ENCODE measurements around the gene ITIH1.

ITIH1 gene

DNA sequence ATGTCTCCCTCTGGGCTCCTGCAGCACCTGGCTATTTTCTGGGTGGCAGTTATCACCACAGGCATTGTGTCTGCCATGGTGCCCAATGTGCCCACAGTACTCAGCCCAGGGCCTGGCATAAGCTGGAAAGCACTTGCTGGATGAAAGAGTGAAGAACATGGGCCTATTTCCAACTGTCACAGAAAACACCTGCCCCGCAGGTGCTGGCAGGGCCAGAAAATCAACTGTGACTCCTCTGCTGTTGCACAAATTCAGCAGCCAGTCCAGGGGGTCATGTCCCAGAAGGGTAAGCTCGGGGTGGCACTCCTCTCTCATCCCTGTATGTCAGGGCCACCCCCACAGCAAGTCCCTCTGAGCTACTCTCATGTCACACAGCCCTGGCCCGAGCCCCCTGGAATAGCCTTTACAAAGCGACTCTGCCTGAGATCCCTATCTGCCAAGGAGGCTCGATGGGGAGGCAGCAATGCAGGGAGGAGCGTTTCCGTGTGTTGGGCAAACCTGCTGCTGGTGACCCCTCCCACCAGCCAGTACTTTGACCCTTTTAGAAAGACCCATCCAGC is 34.1 kb downstream of the ITIH1 start:
- no peak for DNase-seq (ENCODE audit: low read depth, low spot score)

DNA sequence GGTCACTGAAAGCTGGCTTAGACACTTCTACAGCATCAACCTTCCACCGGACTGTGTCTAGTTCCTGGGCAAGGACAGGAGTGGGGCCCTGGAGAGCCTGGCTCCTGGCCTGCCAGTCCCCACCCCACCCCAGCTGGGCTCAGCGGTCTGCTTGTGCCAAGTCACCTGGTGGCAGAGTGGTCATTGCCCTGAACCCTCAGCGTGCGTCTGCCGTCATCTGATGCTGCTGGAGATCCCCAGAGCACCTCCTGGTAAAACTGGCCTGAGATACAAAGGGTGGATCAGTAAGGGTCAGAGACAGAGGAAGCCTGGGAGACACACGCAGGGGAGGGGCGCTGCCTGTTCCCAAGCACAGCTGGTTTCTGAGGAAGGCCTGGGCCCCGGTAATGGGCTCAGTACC is 36.4 kb downstream of the ITIH1 start:
- DNase-seq (ENCODE audit: low read depth, low spot score) = no peak

DNA sequence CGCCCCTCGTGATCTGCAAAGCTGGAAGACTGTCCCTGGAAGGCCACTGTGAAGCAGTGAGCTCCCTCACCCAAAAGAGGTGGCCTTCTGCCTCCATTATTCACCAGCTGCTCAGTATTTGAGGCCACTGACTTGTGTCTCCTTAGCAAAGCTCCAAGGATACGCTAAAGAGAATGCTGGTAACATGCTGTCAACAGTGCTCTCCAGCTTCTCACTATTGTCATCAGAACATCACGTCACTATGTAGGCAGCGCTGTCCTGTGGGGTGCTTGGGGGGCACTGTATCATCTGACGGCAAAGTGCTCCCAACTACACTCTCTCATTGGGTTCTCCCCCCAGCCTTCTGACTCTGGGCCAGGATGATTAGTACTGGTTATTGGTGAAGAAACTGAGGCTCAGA is 38.8 kb downstream of the ITIH1 start:
- DNase-seq (ENCODE audit: low read depth, low spot score) = no peak

DNA sequence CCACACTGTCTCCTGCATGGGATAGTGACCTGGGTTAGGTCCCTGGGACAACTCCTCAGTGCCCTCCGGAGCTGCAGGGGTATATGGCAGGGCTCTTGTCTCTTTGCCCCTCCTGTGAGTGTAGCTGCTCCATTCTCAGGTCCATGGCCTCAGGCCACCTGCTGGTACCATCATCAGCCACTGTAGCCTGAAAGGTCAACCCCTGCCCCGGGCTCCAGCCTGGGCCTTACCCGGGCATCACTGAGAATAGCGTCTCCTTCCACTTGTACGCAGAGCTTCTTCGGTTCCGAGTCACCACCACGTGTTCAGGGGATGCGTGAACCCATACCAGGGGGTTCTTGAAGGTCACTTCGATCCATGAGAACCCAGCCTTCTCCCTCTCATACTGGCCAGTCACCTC is 39.3 kb downstream of the ITIH1 start:
- DNase-seq (ENCODE audit: low read depth, low spot score) = no peak

DNA sequence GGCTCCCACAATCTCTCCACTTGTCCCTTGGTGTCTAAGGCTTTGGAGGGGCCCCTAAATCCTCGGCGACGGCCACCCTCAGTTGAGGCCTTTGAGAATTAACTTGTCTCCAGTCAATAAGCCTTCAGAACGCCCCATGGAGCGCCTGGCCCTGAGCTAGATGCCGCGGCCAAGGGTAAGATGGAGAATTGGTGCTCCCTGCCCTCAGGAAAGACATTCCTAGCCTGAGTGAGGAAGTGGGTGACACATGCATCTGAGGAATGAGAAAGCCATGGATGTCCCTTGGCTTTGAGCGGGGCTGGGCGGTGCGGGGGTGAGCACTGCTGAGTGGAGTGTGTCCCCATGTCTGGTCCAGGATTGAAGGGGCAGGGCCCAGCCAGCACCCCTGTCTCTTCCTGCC is 39.8 kb downstream of the ITIH1 start:
- no peak for DNase-seq (ENCODE audit: low read depth, low spot score)

DNA sequence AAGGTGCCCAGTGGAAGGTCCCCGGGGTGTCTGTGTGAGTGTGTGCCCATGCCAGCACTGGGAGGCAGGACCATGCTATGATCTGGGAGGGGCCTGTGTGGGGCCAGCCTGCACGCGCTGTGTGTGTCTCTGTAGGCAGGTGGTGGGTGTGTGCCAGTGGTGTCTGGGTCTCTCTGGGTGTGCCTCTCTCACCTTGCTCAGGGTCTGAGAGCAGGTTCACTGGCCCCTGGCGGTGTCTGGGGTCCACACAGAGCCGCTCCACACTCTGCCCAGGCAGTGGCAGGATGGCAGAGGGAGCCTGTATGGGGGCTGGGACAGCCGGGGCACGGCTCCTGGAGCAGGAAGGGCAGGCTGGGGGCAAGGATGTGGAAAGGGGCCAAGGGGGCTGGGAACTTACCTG is 40.5 kb downstream of the ITIH1 start:
- DNase-seq (ENCODE audit: low read depth, low spot score) = no peak

DNA sequence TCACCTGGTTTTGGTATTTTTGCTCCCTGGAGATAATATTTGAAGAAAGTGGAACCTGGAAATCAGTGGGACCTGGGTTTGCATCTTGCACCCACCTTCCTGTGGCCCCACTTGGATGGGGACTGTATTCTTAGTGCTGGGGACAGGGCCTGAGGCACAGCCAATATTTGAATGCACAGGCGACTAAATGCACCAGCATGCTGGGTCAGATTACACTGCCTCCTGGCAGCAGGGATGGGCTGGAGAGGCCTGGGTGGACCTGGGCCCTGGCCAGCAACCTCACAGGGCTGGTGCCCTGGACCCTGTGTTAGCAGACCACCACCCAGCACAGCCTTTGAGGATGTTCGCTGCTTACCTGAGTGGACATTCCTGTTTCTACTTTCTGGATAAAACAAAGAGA is 42.5 kb downstream of the ITIH1 start:
- no peak for DNase-seq (ENCODE audit: low read depth, low spot score)

DNA sequence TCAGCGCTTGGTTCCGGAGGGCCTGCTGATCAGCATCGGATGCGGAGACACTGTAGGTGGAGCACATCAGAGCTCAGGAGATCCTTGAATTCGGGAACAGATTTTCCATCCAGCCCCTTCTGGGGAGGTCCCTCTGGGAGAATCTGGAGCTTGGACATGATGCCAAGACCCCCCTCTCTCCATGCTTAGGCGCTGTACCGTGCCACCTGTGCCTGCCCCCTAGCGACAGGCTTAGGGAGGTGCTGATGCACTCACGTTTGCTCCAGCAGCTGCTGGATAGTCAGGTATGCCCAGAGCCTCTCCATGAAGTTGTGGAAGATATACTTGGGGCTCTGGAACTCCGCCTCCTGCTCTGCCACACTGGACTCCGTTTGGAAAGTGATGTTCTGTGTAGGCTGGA is 43.3 kb downstream of the ITIH1 start:
- DNase-seq (ENCODE audit: low read depth, low spot score) = no peak

DNA sequence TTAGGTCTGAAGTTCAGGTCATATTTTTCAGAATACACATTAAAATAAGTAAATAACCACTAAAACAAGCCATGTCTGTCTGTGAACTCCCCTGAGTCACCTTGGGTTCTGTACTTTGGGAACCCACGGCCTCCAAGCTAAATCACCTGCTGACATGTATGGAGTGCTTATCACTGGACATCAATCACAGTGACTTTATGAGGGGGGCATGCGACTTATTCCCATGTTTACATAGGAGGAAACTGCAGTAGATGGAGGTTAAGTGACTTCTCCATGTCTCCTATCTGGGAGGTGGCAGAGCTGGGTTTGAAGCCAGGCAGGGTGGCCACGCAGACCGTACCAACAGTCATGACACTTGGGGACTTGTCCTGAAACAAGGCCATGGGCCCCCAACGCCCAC is 45.0 kb downstream of the ITIH1 start:
- no peak for DNase-seq (ENCODE audit: low read depth, low spot score)

DNA sequence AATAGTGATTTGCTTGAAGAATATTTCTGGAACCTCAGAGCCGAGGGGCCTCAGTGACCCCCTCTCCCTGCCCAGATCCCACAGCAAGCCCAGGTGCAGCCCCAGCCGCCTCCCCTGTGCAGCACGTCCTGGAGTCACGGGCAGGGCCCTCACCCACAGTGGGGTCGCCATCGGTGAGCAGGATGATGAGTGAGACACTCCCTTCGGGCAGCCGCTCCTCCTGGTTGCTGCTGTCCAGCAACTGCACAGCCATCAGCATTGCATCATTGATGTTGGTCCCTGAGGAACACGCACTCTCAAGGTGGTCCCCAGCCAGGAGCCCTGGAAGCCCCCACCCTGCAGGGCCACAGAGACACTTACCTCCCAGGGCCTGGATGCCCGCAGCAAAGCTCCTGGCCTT is 46.6 kb downstream of the ITIH1 start:
- no peak for DNase-seq (ENCODE audit: low read depth, low spot score)

DNA sequence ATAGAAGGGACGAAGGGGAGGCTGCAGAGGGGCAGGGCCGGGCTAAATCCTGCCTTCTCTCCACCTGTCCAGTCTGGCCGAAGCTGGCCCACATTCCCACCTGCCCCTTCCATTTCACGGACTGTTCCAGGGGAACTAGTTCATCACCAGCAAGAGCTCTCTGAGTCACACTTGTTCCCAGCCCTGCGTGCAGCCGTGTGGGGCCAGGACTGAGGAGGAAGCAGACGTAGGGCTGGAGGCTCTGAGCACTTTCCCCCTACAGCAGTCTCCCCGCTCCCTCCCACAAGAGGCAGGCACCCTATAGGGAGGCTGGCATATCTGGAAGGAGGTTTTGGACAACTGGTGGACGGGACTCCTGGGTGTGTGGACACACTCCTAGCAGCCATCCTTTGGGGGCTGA is 50.0 kb downstream of the ITIH1 start:
- no peak for DNase-seq (ENCODE audit: low read depth, low spot score)

DNA sequence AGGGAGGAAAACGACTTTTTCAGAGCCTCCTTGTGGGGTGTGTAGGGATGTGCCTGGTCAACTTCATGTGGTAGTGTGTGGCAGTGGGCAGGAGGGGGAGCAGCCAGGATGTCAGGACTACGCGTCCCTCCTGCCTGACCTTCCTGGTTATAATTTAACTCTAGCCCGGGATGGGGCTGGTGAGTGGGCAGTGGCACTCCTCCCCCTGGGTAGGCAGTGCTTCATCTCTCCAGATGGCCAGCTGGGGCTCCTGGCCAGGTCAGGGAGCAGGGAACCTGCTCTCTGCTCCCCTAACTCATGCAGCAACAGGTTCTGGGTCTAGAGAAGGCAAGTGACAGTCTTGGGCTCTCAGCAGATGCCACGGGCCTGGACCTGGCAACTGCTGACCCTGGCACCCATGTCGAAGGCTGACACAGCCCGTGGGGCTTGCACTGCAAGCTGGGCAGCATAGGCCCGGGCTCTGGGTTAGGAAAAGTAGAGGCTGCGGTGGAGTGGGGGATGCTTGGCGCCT is 50.5 kb downstream of the ITIH1 start:
- DNase-seq (ENCODE audit: low read depth, low spot score) = no peak

DNA sequence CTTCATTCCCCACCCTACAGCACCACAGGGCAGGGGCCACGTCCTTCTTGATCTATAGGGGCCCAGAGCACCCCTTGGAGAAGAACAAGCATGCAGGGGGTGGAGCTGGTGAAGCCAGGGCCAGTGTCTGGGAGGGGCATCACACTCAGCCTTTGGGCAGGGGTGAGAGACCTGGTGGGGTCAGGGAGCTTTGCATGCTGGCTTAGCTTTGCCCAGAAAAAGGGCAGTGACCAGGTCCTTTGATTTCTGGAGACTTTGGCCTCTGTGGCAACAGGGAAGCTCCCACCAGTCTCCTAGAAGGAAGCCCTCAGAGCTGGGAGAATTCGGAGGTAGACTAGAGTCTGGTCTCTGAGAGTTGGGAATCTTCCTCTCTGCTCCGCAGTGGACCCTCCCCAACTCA is 52.1 kb downstream of the ITIH1 start:
- no peak for DNase-seq (ENCODE audit: low read depth, low spot score)

DNA sequence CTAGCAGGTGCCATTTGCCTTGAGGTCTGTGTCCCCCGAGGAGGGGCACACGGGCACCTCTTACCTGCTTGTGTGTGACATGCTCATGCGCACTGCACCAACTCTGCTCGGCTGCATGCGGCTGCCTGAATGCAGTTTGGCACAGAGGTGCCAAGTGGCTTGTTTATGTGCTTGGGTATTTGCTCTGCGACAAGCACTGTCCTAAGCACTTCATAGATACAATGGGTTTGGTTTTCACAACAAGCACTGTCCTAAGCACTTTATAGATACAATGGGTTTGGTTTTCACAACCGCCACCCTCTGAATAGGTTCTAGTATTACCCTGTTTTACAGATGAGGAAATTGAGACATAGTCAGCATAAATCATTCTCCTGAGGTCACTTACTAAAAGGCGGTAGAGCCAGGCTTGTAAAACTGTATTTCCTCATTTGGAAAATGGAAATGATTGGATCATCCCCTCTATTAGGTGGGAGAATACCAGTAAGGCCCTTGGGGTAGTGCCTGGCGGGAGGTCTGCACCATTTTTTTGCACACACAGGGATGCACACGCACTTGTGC is 52.6 kb downstream of the ITIH1 start:
- DNase-seq (ENCODE audit: low read depth, low spot score) = no peak

DNA sequence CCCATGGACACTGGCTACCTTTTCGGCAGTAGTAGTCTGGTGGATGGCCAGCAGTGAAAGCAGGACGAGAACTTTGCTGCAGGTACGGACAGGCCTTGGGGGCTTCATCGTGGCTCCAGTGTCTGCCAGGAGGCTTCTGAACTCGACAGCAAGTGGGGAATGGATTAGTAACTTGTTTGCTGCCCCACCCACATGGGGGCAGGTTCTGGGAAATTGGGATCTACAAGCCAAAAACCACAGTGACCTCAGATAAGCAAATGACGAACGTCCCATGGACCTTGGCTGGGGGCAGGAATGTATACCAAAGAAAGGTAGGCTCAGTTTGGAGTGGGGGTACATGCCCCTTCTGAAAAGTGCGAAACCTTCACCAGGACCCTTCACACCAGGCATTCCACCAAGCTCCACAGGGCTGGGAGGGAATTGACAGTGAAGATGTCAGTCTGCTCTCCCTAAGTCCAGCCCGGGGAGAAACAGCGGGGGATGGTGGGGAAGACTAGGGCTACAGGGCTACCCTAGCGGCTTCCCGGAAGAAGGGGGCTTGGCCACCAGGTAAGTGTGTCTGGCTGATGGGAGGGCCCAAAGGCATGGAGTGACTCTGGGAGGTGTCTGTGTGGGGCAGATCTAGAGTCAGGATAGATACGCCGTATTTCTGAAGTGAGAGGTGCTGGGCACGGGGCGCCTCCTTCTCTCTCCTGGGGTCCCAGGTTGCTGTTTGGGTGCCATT is 53.3 kb downstream of the ITIH1 start, which contains the start of gene ITIH4:
Gene ITIH4, minus strand, starts transcription at position 138 of the 724 bp plus-strand sequence. Its CDS starts 30 bp downstream, at position 108.
- DNase-seq (ENCODE audit: low read depth, low spot score) = no peak

DNA sequence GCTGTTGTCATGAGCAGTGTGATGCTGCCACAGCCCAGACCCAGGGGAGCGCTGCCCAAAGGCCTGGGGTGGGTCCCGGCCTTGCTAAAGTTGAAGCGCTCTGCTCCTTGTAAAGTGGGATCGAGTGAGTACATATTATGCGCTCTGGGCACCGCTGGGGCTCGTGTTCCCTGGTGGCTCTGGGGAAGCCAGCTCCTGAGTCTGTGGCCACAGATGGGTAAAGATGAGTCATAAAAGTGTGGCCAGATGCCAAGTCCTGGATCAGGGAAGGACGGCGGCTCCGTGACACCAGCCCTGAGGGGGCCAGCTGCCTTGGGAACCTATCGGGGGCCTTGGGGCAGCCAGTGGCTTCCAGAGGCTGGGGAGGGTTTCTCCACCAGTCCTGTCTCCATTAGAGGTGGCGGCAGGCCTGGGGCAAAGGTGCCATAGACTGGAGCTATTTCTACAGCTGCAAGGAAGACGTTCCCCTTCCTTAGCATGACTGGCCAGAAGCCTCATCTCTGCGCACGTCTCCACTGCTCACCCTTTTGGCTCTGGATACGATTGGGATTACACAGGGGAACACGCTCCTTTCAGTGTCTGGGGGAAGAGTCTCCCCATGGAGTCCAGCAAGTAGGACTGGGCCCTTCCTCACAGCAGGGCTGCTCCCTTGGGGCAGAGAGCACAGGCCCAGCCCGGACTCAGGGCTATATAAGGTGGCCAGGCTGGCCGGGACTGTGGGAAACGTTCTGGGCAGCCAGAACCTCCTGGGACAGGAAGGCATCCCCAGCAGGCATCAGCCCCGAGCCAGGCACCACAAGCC is 54.3 kb downstream of the ITIH1 start:
- no peak for DNase-seq (ENCODE audit: low read depth, low spot score)

DNA sequence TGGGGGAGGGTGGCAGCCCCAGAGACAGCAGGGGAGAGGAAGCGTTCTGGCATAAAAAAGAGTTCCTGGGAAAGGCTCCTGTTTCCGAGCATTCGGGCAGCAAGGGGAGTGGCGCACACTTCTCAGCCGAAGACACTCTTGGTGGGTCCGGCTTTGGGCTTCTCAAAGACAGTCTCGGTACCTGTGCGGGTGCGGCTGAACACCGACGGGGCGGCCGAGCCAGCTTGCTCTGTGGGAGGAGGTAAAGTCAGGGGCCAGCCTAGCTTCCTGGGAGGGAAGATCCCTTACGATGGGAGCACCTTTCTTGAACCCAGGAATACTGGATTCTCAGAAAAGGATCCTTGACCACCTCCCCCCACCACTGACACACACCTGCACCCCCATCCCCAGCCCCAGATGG is 55.8 kb downstream of the ITIH1 start:
- no peak for DNase-seq (ENCODE audit: low read depth, low spot score)

DNA sequence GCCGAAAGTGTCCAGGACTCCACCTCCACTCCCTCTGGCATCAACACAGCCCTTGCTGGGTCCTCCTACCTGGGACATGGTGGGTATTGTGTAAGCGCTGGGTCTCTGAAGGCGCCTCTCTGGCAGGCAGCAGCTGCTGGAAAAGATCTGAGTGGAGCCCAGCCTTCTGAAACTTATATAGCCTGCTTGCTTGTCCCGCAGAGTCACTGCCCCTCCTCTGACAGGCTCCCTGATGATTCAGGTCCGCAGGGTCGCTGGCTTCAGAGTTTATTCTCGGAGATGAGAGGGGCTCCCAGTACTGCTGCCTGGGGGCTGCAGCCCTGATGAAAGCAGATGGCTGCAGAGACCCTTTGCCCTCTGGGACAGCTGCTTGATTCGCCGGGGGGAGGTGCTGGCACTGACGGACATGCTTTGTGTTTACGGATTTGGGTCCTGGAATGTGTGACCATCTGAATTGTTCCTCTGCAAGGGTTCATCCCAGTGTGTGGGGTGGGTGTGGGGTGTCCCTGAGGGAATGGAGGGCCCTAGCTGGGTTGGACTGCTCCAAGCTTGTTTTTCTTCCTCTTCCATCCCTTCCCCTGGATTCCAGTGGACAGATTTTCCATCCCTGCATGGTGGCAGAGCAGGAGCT is 57.6 kb downstream of the ITIH1 start, which contains the start of gene MUSTN1:
Gene MUSTN1, minus strand, starts transcription at position 149 of the 631 bp plus-strand sequence. Its CDS starts 71 bp downstream, at position 78.
- no peak for DNase-seq (ENCODE audit: low read depth, low spot score)

DNA sequence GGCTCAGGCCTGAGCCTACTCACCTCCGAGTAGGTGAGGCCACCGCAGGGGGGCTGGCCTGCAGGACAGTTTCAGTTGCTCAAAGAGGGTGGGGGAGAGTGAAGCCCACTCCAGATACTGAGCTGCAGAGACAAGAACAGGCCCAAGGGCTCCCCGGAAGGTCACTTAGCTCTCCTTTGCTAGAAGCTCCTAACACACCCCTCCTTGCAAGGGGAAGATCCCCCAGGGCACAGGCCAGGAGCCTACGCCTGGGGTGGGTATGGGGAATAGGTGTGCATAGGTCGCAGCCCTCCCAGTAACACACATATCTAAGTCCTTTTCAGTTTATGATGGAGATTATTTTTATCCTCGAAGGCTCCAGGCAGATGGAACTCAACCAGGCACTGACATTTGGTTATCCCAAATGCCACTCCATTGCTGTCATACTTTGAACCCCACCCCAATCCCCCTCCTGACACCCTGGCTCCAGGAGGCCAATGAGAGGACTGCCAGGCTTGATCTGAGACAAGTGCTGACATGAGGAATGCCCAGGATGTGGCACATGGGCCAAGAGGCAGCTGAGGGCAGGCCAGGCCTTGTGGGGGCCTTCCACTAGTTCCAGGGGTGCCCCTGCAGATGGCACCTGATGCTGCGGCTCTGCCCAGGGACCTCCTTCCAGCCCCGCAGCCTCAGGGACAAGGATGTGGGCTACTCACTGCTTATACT is 58.5 kb downstream of the ITIH1 start:
- DNase-seq (ENCODE audit: low read depth, low spot score) = no peak

DNA sequence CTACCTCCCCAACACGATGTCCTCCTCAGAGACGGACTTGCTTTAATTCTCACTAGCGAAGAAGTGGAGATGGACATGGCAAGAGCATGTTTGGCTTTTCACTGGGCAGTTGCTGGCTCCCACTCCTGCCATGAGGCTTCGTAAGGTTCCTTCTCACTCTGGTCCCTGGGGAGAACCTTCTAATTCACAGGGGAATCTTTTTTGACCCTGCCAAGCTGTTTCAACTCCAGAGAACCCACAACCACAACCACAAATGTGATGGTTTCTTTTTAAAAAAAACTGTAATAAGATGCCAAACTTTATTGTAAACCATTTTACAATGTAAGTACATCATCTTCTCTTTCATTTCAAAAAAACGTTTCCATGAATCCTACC is 59.1 kb downstream of the ITIH1 start:
- no peak for DNase-seq (ENCODE audit: low read depth, low spot score)

DNA sequence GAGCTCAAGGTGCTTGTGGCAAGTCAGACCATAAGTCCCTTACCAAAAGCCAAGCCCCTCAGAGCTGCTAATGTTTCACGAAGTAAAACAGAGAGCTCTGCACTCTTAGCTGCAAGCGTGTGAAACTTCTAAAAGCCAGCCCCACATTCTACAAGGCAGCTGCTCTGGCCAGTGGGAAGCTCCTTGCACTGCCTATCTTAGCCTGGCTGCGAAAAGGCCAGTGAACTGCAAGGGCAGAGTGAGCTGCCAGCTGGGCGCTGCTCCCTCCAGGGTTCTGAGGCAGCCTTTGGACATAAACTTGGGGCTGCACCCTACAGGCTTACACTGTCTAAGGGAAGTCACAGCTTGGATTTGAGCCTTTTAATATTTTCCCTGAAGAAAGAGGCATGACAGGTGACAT is 59.6 kb downstream of the ITIH1 start:
- no peak for DNase-seq (ENCODE audit: low read depth, low spot score)
